ENCODE data around the gene FAM219B.

The FAM219B gene

DNA sequence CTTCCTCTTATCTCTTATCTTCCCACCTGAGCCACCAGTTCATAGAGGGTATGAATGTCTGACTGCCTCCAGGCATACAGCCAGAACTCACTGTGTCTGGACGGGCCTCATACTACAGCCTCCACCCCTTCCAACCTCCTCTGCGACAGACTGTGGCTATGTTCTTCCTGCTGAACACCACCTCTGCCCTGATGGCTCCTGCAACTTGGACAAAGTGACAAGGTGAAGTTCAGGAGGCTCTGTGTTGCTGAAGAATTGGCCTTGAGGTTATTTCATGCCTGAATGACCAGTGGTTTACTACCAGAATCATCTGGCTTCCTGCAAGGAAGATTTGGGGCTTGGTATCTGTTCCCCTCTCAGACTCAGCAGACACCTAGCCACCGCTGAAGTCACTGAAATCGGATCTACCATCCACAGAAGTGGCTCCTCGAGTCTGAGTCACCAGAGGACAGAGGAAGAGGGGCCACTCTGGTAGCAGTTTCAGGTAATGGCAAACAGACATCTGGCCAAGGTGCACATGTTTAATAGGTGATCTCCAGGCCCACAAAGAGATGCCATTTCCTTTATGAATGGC lies 49.5 kb downstream of the FAM219B start:
- no peak overlapping the region for H3K4me3 ChIP-seq
- peak overlapping the region in 10 of 21 experiments; percentile 0 to 68 (median 31) for H3K27ac ChIP-seq

DNA sequence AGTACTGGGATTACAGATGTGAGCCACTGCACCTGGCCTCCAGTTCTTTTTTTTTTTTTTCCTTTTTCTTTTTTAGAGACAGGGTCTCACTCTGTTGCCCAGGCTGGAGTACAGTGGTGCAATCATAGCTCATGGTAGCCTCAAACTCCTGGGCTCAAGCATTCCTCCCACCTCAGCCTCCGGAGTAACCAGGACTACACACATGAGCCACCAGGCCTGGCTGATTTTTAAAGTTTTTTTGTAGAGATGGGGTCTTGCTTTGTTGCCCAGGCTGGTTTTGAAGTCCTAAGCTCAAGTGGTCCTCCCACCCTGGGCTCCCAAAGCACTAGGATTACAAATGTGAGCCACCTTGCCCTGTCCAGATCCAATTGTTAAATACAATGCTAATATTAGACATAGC lies 50.1 kb downstream of the FAM219B start:
- no peak overlapping the region for H3K4me3 ChIP-seq
- H3K27ac ChIP-seq = peak overlapping the region in 7 of 21 experiments; percentile 0 to 68 (median 31)

DNA sequence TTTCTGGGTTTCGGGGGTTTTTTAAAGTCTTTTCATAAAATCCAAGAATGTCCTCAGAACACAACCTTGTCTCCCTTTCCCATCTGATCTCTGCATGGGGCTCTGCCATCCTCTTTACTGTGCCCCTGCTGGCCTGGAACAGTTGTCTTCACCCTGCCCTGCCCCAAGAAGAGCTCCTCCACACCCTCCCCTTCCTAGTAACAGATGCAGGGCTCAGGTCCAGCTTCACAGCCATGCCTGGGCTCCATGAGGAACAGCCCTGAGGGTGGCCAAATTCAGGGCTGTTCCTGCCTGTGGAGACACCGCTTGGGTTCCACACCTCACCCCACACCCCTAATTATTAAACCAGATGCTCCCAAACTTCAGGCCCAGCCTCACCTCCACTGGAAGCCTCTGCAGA lies 50.8 kb downstream of the FAM219B start:
- H3K27ac ChIP-seq = peak overlapping the region in 2 of 21 experiments; percentile 45 to 55

DNA sequence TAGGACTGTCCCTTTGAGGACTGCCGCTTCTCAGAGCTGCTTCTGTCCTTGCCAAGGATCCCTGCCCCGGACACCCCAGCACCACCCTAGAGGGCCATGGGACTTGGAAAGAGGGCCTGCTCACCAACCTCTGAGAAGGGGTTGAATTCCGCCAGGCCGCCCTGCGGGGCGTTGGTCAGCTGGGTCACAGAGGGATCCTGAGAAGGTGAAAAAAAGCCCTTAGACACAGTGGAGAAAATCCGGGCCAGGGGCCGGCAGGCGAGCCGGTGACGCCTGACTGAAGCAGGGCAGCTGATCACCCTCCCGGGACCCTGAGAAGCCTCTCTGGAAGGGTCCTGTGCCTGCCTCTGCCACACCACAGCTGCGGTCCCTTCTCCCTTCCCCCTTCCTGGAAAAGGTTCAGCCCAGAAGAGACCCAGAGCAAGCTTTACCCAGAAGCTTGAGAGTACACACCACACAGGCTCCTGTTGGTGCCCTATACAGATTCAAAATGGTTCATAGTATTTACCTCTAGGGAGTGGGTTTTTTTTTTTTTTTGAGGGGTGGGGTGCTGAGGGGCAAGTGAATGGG lies 52.1 kb downstream of the FAM219B start:
- H3K27ac ChIP-seq = peak overlapping the region in 5 of 21 experiments; percentile 17 to 45 (median 30)

More for the DNA sequence above, 50.8 kb downstream of the FAM219B start:
- H3K4me3 ChIP-seq = no peak overlapping the region

DNA sequence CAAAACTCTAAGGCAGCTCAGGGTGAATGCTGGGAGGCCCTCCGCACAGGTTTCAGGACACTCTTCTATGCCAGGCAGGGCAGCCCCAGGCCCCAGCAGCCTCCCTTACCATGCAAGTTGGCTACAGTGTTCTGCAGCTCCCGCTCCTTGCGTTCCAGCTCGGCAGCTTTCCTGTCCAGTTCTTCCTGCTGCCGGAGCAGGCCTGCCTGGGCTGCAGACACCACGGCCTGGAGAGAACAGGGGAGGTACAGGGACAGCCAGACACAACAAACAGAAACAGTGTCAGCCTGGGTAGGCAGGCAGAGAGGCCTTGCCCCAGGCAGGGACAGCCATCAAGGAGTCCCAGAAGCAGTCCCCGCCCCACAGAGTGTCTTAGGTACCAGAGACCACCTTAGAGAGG lies 54.7 kb downstream of the FAM219B start:
- H3K4me3 ChIP-seq = no peak overlapping the region
- peak overlapping the region in 1 of 21 experiments; percentile 31 for H3K27ac ChIP-seq

More for the DNA sequence above, 52.1 kb downstream of the FAM219B start:
- H3K4me3 ChIP-seq = no peak overlapping the region

DNA sequence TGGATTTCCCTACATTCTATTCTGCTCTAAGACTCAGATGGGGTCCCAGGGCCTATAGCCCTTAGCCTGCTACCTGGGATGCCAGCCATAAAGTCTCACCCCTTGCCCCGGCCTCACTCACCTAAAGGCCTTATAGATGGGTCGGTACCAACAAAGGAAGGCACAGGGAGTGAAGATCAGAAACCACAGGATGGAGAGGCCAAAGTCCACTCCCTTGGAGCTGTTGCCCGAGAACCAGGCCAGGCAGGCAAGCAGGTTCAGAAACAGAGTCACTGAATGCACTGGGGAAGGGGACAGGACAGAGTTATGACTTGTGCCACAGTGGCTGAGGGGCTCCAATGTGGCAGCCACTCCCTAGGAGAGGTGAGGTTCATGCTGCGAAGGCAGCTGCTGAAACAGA lies 56.3 kb downstream of the FAM219B start:
- no peak overlapping the region for H3K27ac ChIP-seq
- no peak overlapping the region for H3K4me3 ChIP-seq
